ENCODE results near the gene GJB4. TPM values are rescaled to one million over a fixed set of nuclear protein-coding genes. Genes with fewer than 3 reads are reported as not detected.

Gene GJB4
- polyA plus RNA-seq, 1 of the 3 experiments (the other 2 are of a cell fraction) = not detected

GRCh38 chr1:34800214-34800613 lies 40.7 kb downstream of the GJB4 start:
- H3K36me3 ChIP-seq (replicated peaks in 1 of 2; ENCODE audit: control insufficient read depth in 1 of 2, insufficient read depth in 2 of 2, low read length in 1 of 2) = no peaks in the 10 kb centered on the region
- ChIA-PET CTCF (no interaction called here), POLR2A (no interaction called here)
- no peak overlapping the region for H3K9ac ChIP-seq
- no peaks in the 10 kb centered on the region for H3K9me2 ChIP-seq
- peak overlapping the region; percentile 29; the same call in 1 of the 2 replicates for H3K4me2 ChIP-seq
- H3K27me3 ChIP-seq (ENCODE audit: insufficient read depth) = no peaks in the 10 kb centered on the region
- no peaks in the 10 kb centered on the region for H3K9me3 ChIP-seq
- no peak overlapping the region for H2AFZ ChIP-seq (ENCODE audit: low read depth)
- H3K4me1 ChIP-seq (ENCODE audit: control insufficient read depth in 1 of 2, insufficient read depth in 2 of 2, low read depth in 1 of 2, low read length in 1 of 2) = no peaks in the 10 kb centered on the region
- no peak for DNase-seq
- H3K27ac ChIP-seq (ENCODE audit: low read depth in 2 of 2, low read length in 1 of 2) = no peak overlapping the region
- H3F3A ChIP-seq (replicated peaks; ENCODE audit: insufficient read depth) = no peaks in the 10 kb centered on the region
- TF ChIP-seq CHD2 (IDR thresholded peaks at IDR 0.05; ENCODE audit: low read length, partially characterized antibody) (no peak), FOSL2 (IDR thresholded peaks at IDR 0.05; ENCODE audit: borderline replicate concordance, low read depth) (0 out of 2 replicates have a peak, but pooled peaks have one; percentile 8)
- H3K79me2 ChIP-seq (ENCODE audit: insufficient read depth) = no peaks in the 10 kb centered on the region
- WGBS (ENCODE audit: low lambda C conversion rate) = 75% methylated on average over 6 of the region's 6 CpGs
- H3K4me3 ChIP-seq (ENCODE audit: low read depth in 2 of 2, low read length in 1 of 2) = no peak overlapping the region
- no peaks in the 10 kb centered on the region for H4K20me1 ChIP-seq (ENCODE audit: insufficient read depth)

GRCh38 chr1:34803770-34804169 lies 44.2 kb downstream of the GJB4 start:
- POLR2A ChIA-PET = no interaction called here

GRCh38 chr1:34806396-34806795 lies 46.9 kb downstream of the GJB4 start:
- no peak overlapping the region for H3K9ac ChIP-seq
- POLR2A ChIA-PET = no interaction called here

More at GRCh38 chr1:34803770-34804169, 44.2 kb downstream of the GJB4 start:
- Histone ChIP-seq H2AFZ (ENCODE audit: low read depth) (no peak overlapping the region), H3K27me3 (ENCODE audit: insufficient read depth) (no peaks in the 10 kb centered on the region), H3K4me1 (ENCODE audit: control insufficient read depth in 1 of 2, insufficient read depth in 2 of 2, low read depth in 1 of 2, low read length in 1 of 2) (peaks cover 0 to 9% of the 10 kb centered on the region in 2 experiments; a peak in 1 of 4 replicates), H3K4me2 (no peak overlapping the region), H4K20me1 (ENCODE audit: insufficient read depth) (no peaks in the 10 kb centered on the region), H3K4me3 (ENCODE audit: low read depth in 2 of 2, low read length in 1 of 2) (no peak overlapping the region), H3K9ac (no peak overlapping the region), H3K9me2 (no peaks in the 10 kb centered on the region), H3K79me2 (ENCODE audit: insufficient read depth) (no peaks in the 10 kb centered on the region), H3K9me3 (no peaks in the 10 kb centered on the region), H3K27ac (ENCODE audit: low read depth in 2 of 2, low read length in 1 of 2) (no peak overlapping the region), H3F3A (replicated peaks; ENCODE audit: insufficient read depth) (no peaks in the 10 kb centered on the region), H3K36me3 (replicated peaks in 1 of 2; ENCODE audit: control insufficient read depth in 1 of 2, insufficient read depth in 2 of 2, low read length in 1 of 2) (no peaks in the 10 kb centered on the region)
- WGBS (ENCODE audit: low lambda C conversion rate) = 42% methylated on average over 3 of the region's 3 CpGs
- no peak for DNase-seq
- CTCF ChIA-PET = interaction anchor here (1.0 to 3.5 kb wide), 5 partner anchors 10 to 63 kb away, joined by 3 to 31 read pairs (median 4); no protein-coding TSS in a partner anchor
- no peak for TF ChIP-seq ELF1 (IDR thresholded peaks at IDR 0.05)
- TF ChIP-seq USF2 (IDR thresholded peaks at IDR 0.05; ENCODE audit: borderline replicate concordance, low read depth, low read length) = no peak
- no peak for TF ChIP-seq POLR2AphosphoS5 (IDR thresholded peaks at IDR 0.05; ENCODE audit: low read depth, low read length)

More at GRCh38 chr1:34806396-34806795, 46.9 kb downstream of the GJB4 start:
- DNase-seq = no peak
- no peaks in the 10 kb centered on the region for H3K27me3 ChIP-seq (ENCODE audit: insufficient read depth)
- H3K4me2 ChIP-seq = peak overlapping the region; percentile 37; the same call in 1 of the 2 replicates
- no peaks in the 10 kb centered on the region for H3K36me3 ChIP-seq (replicated peaks in 1 of 2; ENCODE audit: control insufficient read depth in 1 of 2, insufficient read depth in 2 of 2, low read length in 1 of 2)
- H3K9me3 ChIP-seq = no peaks in the 10 kb centered on the region
- whole genome bisulfite sequencing (ENCODE audit: low lambda C conversion rate) = 29% methylated on average over 3 of the region's 3 CpGs
- H2AFZ ChIP-seq (ENCODE audit: low read depth) = no peak overlapping the region
- no peaks in the 10 kb centered on the region for H3K9me2 ChIP-seq
- H3K79me2 ChIP-seq (ENCODE audit: insufficient read depth) = no peaks in the 10 kb centered on the region
- no peak overlapping the region for H3K4me3 ChIP-seq (ENCODE audit: low read depth in 2 of 2, low read length in 1 of 2)
- H3F3A ChIP-seq (replicated peaks; ENCODE audit: insufficient read depth) = no peaks in the 10 kb centered on the region
- TF ChIP-seq MXI1 (IDR thresholded peaks at IDR 0.05; ENCODE audit: low read depth, low read length) (no peak), RXRA (IDR thresholded peaks at IDR 0.05; ENCODE audit: borderline replicate concordance, low read depth) (no peak), JUND (IDR thresholded peaks at IDR 0.05) (no peak), RFX5 (IDR thresholded peaks at IDR 0.05; ENCODE audit: low read length) (no peak)
- no peak overlapping the region for H3K27ac ChIP-seq (ENCODE audit: low read depth in 2 of 2, low read length in 1 of 2)
- no peaks in the 10 kb centered on the region for H4K20me1 ChIP-seq (ENCODE audit: insufficient read depth)
- peaks cover 0 to 9% of the 10 kb centered on the region in 2 experiments; a peak in 1 of 4 replicates for H3K4me1 ChIP-seq (ENCODE audit: control insufficient read depth in 1 of 2, insufficient read depth in 2 of 2, low read depth in 1 of 2, low read length in 1 of 2)
- CTCF ChIA-PET = interaction anchor here (5.7 kb wide), 1 partner anchor 46 kb away, joined by 23 read pairs; no protein-coding TSS in a partner anchor
